GM12864 (cell line): ENCODE data around the gene CMTR1.
"Not testable (repeated sequence)": the region's sequence is repeated elsewhere in the genome, so short reads cannot be mapped to it uniquely, and the experiment has no call there.

Experiments used
- DNase-seq: peaks from one replicate; pipeline ENCODE4 v3.0.0-alpha.2; 2011; ENCODE audit warnings: low read depth
- H3K4me3 ChIP-seq: 2 replicates; pipeline ENCODE4 v1.5.1; 2011; ENCODE audit warnings: mild to moderate bottlenecking, low read depth, low read length, control low read depth
- TF ChIP-seq, protein P1 (sequence below): IDR thresholded peaks from 2 replicates; pipeline ENCODE4 v1.5.1; 2011; ENCODE audit warnings: low read depth, mild to moderate bottlenecking, moderate library complexity, low read length, control low read depth, inconsistent platforms; ENCODE audit errors: missing control alignments

The CMTR1 gene

DNA sequence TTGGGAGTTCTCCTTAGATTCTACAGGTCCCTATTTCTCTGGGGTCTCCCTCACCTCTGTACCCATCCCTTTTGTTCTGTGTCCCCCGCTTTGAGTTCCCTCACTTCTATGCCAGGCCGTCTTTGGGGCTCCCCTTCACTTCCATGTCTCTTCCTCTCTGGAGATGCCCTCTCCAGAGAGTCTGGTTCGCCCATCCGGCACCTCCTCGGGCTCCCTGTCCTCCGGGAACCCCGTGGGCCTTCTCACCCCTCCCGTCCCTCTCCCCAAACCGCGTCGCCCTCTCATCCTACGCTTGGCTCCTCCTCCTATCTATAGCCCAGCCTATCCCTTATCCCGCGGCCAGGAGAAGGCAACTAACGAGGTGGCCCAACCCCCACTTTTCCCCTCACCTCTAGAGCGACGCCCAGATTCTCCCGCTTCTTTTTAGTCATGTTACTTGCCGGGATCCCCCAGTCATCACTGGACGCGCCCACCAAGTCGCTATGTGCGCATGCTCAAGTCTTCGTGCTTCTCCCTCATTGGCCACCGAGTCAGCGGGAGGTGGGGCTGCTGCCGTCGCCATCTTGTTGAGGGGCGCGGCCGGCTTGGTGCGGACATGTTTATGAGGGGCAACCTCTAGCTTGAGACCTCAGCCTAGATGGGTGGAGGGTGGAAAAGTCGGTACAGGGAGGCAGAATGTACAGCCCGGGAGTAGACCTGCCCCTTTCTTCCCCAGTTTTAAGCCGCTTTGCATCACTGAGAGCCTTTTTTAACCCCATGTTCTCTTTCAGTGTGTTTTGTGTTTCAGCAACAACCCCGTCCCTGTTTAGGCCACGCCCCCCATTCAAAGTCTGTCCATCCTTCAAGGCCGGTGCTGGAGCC, 66.6 kb downstream of the CMTR1 start, which contains the start of gene CCDC167:
TSS of gene CCDC167 (minus strand) at position 461 of the 861 bp plus-strand sequence. CDS start at position 431, 30 bp downstream.
- peak within 1 kb of the TSS; percentile 70 for H3K4me3 ChIP-seq
- TF ChIP-seq, protein P1, sequence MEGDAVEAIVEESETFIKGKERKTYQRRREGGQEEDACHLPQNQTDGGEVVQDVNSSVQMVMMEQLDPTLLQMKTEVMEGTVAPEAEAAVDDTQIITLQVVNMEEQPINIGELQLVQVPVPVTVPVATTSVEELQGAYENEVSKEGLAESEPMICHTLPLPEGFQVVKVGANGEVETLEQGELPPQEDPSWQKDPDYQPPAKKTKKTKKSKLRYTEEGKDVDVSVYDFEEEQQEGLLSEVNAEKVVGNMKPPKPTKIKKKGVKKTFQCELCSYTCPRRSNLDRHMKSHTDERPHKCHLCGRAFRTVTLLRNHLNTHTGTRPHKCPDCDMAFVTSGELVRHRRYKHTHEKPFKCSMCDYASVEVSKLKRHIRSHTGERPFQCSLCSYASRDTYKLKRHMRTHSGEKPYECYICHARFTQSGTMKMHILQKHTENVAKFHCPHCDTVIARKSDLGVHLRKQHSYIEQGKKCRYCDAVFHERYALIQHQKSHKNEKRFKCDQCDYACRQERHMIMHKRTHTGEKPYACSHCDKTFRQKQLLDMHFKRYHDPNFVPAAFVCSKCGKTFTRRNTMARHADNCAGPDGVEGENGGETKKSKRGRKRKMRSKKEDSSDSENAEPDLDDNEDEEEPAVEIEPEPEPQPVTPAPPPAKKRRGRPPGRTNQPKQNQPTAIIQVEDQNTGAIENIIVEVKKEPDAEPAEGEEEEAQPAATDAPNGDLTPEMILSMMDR: no peak
- peak; percentile 94 for DNase-seq

DNA sequence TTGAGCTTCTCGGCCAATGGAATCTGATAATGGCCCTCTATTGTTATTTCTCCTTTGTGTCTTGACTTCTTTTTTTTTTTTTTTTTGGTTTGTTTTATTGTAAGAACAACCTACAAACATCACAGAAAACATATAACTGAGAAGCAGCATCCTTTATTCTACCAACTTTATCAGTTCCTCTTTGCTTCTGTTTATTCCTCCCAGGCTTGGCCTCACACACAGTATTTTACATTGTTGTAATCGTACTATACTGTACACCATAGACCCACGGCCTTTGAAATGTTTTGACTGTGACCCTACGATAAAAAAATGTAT, 67.2 kb downstream of the CMTR1 start:
- DNase-seq: no peak
- TF ChIP-seq, protein P1: no peak
- H3K4me3 ChIP-seq: peak overlapping the region; percentile 70; the same call in 1 of the 2 replicates

DNA sequence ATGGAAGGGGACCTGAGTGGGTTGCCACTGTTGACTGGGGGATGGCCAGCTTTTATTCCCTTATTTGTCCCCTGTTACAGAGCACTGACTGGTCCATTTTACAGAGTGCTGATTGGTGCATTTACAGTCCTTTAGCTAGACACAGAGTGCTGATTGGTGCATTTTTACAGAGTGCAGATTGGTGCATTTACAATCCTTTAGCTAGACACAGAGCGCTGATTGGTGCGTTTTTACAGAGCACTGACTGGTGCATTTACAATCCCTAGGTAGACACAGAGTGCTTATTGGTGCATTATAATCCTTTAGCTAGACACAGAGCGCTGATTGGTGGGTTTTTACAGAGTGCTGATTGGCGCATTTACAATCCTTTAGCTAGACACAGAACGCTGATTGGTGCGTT, 67.9 kb downstream of the CMTR1 start:
- not testable (repeated sequence) for H3K4me3 ChIP-seq, DNase-seq

DNA sequence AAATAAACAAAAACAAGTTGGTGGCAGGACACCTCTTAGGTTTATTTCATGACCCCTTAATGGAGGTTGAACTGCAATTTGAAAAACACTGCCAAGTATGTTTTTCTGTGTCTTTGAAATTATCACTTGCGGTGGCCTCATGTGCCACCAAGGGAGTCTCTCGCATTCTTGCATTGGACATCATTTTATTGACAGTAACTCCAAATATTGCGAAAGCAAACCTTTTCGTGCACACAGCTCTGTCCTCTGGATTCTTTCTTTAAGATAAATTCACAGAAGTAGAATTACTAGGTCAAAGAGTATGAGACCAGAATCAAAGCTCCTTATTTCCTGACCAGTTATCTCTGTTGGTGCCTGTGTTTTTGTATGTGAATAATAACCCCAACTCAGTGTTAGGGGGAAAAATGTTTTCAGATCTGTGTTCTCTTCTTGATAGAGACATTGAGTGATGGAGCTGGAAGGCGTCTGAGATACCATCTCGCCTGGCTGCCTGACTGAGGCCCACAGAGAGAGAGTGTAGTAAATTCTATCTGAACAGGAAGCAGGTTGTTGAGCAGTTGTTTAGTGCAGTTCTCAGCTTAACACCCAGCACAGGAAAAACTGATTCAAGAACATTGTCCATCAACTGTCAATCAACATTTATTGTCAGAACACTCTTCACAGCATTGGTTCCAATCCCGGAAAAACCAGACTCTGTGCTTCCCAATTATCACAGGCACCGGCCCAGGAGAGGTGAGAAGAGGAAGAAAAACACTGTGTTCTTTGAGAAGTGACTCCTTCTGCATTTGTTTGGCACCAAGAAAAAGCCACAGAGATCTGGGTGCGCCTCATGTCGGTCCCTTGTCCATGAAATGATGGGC, 68.8 kb downstream of the CMTR1 start:
- DNase-seq: no peak
- H3K4me3 ChIP-seq: no peak overlapping the region
- TF ChIP-seq, protein P1: no peak

DNA sequence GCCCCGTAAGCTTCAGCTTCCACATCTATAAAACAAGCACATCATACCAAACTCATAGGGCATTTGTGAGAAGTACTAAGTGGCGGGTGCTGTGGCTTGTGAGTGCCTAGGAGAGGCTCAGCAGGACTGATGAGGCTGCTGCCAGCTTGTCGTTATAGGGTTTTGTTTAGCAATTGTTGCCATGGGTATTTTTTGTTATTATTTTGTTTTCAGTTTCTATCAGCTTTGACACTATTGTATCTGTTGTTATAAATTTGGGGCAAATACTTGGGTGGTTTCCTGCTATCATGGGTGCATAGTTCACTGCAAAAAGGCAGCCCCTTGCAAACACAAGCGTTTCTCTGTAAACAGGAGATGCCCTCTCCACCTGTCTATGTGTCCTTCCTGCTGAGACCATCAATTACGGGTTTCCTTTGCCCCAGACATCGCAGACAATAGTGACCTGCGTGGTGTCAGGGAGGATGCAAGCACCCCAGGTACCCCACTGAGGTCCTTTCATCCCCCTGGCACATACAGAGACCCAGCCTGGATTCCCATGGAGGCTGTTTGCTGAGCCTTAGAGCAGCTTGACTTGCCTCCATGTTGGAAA, 69.8 kb downstream of the CMTR1 start:
- TF ChIP-seq, protein P1: no peak
- H3K4me3 ChIP-seq: no peak overlapping the region
- no peak for DNase-seq

DNA sequence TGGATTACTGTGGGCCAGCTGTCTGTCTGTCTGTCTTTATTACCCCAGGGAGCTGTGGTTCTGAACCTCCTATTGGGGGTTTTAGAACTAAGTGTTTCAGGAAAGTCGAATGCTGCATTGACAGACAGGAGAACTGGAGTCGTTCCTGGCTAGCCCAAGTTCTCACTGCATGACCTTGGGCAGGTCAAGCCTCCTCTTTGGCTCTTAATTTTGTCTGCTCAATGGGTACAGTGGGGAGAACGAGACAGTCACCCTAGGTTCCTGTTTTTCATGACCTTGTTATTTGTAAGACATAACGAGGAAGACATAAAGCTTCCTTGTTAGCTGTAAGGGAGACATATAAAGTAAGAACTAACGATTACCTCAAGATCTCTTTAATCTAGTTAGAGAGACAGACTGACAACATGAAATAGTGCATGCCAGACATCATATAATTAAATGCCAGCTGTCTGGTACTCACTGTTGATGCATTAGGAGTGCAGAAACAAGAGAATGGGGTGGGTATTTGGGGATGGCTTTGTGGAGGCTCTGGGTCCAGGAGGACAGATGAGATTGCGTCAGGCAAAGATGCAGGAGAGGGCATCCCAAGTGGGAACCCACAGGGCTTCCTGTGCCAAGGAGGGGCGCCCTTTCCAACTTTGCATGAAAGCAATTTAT, 70.4 kb downstream of the CMTR1 start:
- TF ChIP-seq, protein P1: no peak
- DNase-seq: no peak

More for the DNA sequence above, 70.4 kb downstream of the CMTR1 start:
- no peak overlapping the region for H3K4me3 ChIP-seq
